IMR-90 (cell line): ENCODE measurements around the gene BTN3A1. TPM values are rescaled to one million over a fixed set of nuclear protein-coding genes. Genes with fewer than 3 reads are reported as not detected.

ENCODE experiments used
- ATAC-seq: fragments of 200-7000 bp; cut with Tn5 transposase; 2 replicates; pipeline ENCODE4 v1.9.1; 2020; ENCODE audit warnings: low read depth, mild to moderate bottlenecking, moderate library complexity
- BruUV-seq: library from RNA; stranded (reverse); fragments of 400-500 nt; replicated peaks from 2 replicates; lab custom pipeline; 2021; lab: Mats Ljungman, UMichigan
- CTCF ChIA-PET: fragments of 300-600 bp; formaldehyde crosslinking; extraction: SDS; loops from one replicate; lab custom pipeline; 2021; ENCODE audit warnings: antibody characterized with exemption; lab: Yijun Ruan, JAX
- POLR2A ChIA-PET: fragments of 300-600 bp; sonication (Branson Sonifier 250); formaldehyde crosslinking; loops from one replicate; lab custom pipeline; 2022; ENCODE audit warnings: antibody characterized with exemption; ENCODE audit not compliant: unreplicated experiment; lab: Charles Lee
- DNase-seq: peaks from one replicate; pipeline ENCODE4 v3.0.0; 2013
- H2AFZ ChIP-seq: replicated peaks from 2 replicates; pipeline ENCODE3; 2013; ENCODE audit warnings: low read length, mild to moderate bottlenecking; ENCODE audit not compliant: poor library complexity
- H2AK5ac ChIP-seq: 2 replicates; pipeline ENCODE4 v1.6.1; 2013; ENCODE audit warnings: low read depth, low read length, inconsistent platforms
- H2AK9ac ChIP-seq: replicated peaks from 2 replicates; pipeline ENCODE3; 2013; ENCODE audit warnings: mild to moderate bottlenecking, low read depth, low read length, moderate library complexity; ENCODE audit not compliant: poor library complexity
- H2BK120ac ChIP-seq: 2 replicates; pipeline ENCODE4 v1.6.1; 2013; ENCODE audit warnings: low read depth, low read length, inconsistent platforms
- H2BK15ac ChIP-seq: 3 replicates; pipeline ENCODE4 v1.6.1; 2013; ENCODE audit warnings: low read depth, low read length, inconsistent platforms
- H2BK20ac ChIP-seq: 2 replicates; pipeline ENCODE4 v1.6.1; 2013; ENCODE audit warnings: low read depth, mild to moderate bottlenecking, inconsistent platforms, low read length, moderate library complexity
- H2BK5ac ChIP-seq: 2 replicates; pipeline ENCODE4 v1.6.1; 2013; ENCODE audit warnings: mild to moderate bottlenecking, low read depth, low read length, inconsistent platforms; ENCODE audit not compliant: poor library complexity, severe bottlenecking
- H3K14ac ChIP-seq: replicated peaks from 2 replicates; pipeline ENCODE4 v1.6.1; 2013; ENCODE audit warnings: low read depth, low read length, inconsistent platforms
- H3K18ac ChIP-seq: 2 replicates; pipeline ENCODE4 v1.6.1; 2013; ENCODE audit warnings: low read depth, low read length, control low read depth
- H3K23ac ChIP-seq: 2 replicates; pipeline ENCODE4 v1.6.1; 2013; ENCODE audit warnings: low read depth, low read length, inconsistent platforms
- H3K27ac ChIP-seq: 2 replicates; pipeline ENCODE4 v1.5.1; 2013; ENCODE audit warnings: mild to moderate bottlenecking, control low read depth, low read length; ENCODE audit not compliant: insufficient read depth
- H3K27me3 ChIP-seq: 2 replicates; pipeline ENCODE4 v1.6.1; 2013; ENCODE audit warnings: low read length; ENCODE audit not compliant: control insufficient read depth, insufficient read depth
- H3K36me3 ChIP-seq: 2 replicates; pipeline ENCODE4 v1.6.1; 2013; ENCODE audit warnings: low read length, mixed read lengths; ENCODE audit not compliant: control insufficient read depth, insufficient read depth
- H3K4ac ChIP-seq: 2 replicates; pipeline ENCODE4 v1.6.1; 2013; ENCODE audit warnings: low read depth, low read length, inconsistent platforms
- H3K4me1 ChIP-seq: 2 replicates; pipeline ENCODE4 v1.6.1; 2013; ENCODE audit warnings: low read length, mixed read lengths; ENCODE audit not compliant: control insufficient read depth, insufficient read depth
- H3K4me2 ChIP-seq: 2 replicates; pipeline ENCODE4 v1.6.1; 2013; ENCODE audit warnings: low read depth, mild to moderate bottlenecking, control low read depth, low read length, moderate library complexity
- H3K4me3 ChIP-seq: 2 replicates; pipeline ENCODE4 v1.5.1; 2013; ENCODE audit warnings: low read depth, mild to moderate bottlenecking, control low read depth, low read length, moderate library complexity; ENCODE audit not compliant: insufficient read depth
- H3K56ac ChIP-seq: 2 replicates; pipeline ENCODE4 v1.6.1; 2013; ENCODE audit warnings: low read length, inconsistent platforms; ENCODE audit not compliant: insufficient read depth; ENCODE audit errors: extremely low read depth
- H3K79me1 ChIP-seq, 2 experiments: 2 replicates each; pipeline ENCODE4 v1.6.1; 2013; ENCODE audit warnings: low read length in 2 of 2, inconsistent platforms in 1 of 2, low read depth in 1 of 2
- H3K9ac ChIP-seq: 2 replicates; pipeline ENCODE4 v1.6.1; 2013; ENCODE audit warnings: low read depth, low read length, control low read depth
- H3K9me1 ChIP-seq: 2 replicates; pipeline ENCODE4 v1.6.1; 2013; ENCODE audit warnings: low read length, inconsistent platforms; ENCODE audit not compliant: insufficient read depth
- H3K9me3 ChIP-seq: 2 replicates; pipeline ENCODE4 v1.6.1; 2013; ENCODE audit warnings: low read length; ENCODE audit not compliant: control insufficient read depth, insufficient read depth
- H4K20me1 ChIP-seq: 2 replicates; pipeline ENCODE4 v1.6.1; 2013; ENCODE audit warnings: low read length, inconsistent platforms; ENCODE audit not compliant: insufficient read depth
- H4K5ac ChIP-seq: 2 replicates; pipeline ENCODE4 v1.6.1; 2013; ENCODE audit warnings: mild to moderate bottlenecking, low read depth, low read length, control low read depth
- H4K8ac ChIP-seq, 2 experiments: 2 replicates each; pipeline ENCODE4 v1.6.1; 2013; ENCODE audit warnings: low read depth in 2 of 2, low read length in 2 of 2, control low read depth in 1 of 2, inconsistent platforms in 1 of 2
- H4K91ac ChIP-seq: 2 replicates; pipeline ENCODE4 v1.6.1; 2013; ENCODE audit warnings: low read depth, low read length, inconsistent platforms; ENCODE audit not compliant: insufficient read depth
- CEBPB ChIP-seq: IDR thresholded peaks from 2 replicates; pipeline ENCODE4 v1.6.1; 2012; ENCODE audit warnings: low read depth, low read length, improper control_type of control experiment
- CHD1 ChIP-seq: IDR thresholded peaks from 2 replicates; pipeline ENCODE4 v1.6.1; 2012; ENCODE audit warnings: low read depth, low read length, improper control_type of control experiment
- CTCF ChIP-seq: conservative IDR thresholded peaks from 2 replicates; pipeline ENCODE4 v1.5.1; 2012; ENCODE audit warnings: mild to moderate bottlenecking, low read depth, low read length, improper control_type of control experiment
- ELK1 ChIP-seq: fragments of 150-350 bp; IDR thresholded peaks from 2 replicates; pipeline ENCODE4 v1.6.1; 2016; ENCODE audit warnings: low read depth, mild to moderate bottlenecking, low read length, moderate library complexity, borderline replicate concordance
- FOS ChIP-seq: fragments of 150-350 bp; IDR thresholded peaks from 2 replicates; pipeline ENCODE4 v1.6.1; 2016; ENCODE audit warnings: low read depth, low read length
- MAFK ChIP-seq: IDR thresholded peaks from 2 replicates; pipeline ENCODE4 v1.6.1; 2012; ENCODE audit warnings: low read depth, low read length, improper control_type of control experiment
- MAZ ChIP-seq: IDR thresholded peaks from 2 replicates; pipeline ENCODE4 v1.6.1; 2012; ENCODE audit warnings: low read depth, mild to moderate bottlenecking, low read length, improper control_type of control experiment, moderate library complexity, borderline replicate concordance
- MXI1 ChIP-seq: IDR thresholded peaks from 2 replicates; pipeline ENCODE4 v1.6.1; 2012; ENCODE audit warnings: low read depth, mild to moderate bottlenecking, low read length, moderate library complexity, borderline replicate concordance
- NFE2L2 ChIP-seq: fragments of 150-350 bp; IDR thresholded peaks from 2 replicates; pipeline ENCODE4 v1.6.1; 2016; ENCODE audit warnings: low read depth, mild to moderate bottlenecking, low read length
- POLR2A ChIP-seq: IDR thresholded peaks from 2 replicates; pipeline ENCODE4 v1.6.1; 2012; ENCODE audit warnings: mild to moderate bottlenecking, low read depth, low read length
- RCOR1 ChIP-seq: IDR thresholded peaks from 2 replicates; pipeline ENCODE4 v1.6.1; 2012; ENCODE audit warnings: mild to moderate bottlenecking, low read length, improper control_type of control experiment; ENCODE audit not compliant: insufficient replicate concordance
- RFX5 ChIP-seq: IDR thresholded peaks from 2 replicates; pipeline ENCODE4 v1.8.0; 2012; ENCODE audit warnings: low read depth, mild to moderate bottlenecking, low read length, moderate library complexity
- SMC3 ChIP-seq: fragments of 150-350 bp; IDR thresholded peaks from 2 replicates; pipeline ENCODE4 v1.6.1; 2016; ENCODE audit warnings: low read depth, mild to moderate bottlenecking, antibody characterized with exemption, low read length, moderate library complexity
- WGBS, 2 experiments: methylation state at CpG; one replicate each; pipeline versions ENCODE4 v1.1.5 to v1.1.7; 2013; ENCODE audit warnings: missing lambda C conversion rate in 2 of 2; ENCODE audit not compliant: insufficient read length in 1 of 2; ENCODE audit errors: extremely low coverage in 2 of 2; 5-methylcytosine and 5-hydroxymethylcytosine counted together
- dilution Hi-C: fragments of 300-500 bp; cut with HindIII; formaldehyde crosslinking; loops from one replicate; pipeline ENCODE4 v1.14.3; 2018; ENCODE audit warnings: low sequenced_read_pairs; ENCODE audit not compliant: unreplicated experiment
- in situ Hi-C: fragments of 300-500 bp; cut with MboI; formaldehyde crosslinking; loops from 3 replicates; pipeline ENCODE4 v1.14.3; 2019; ENCODE audit warnings: low sequenced_read_pairs, inconsistent platforms, mixed read lengths
- intact Hi-C: fragments of 100-400 bp; cut with micrococcal nuclease; formaldehyde crosslinking; loops from 2 replicates; pipeline ENCODE4 v1.10.0; 2022
- polyA plus RNA-seq, 3 experiments: library from polyadenylated mRNA; depleted of rRNA; stranded (reverse); fragments of >200 nt; gene quantifications; 2 replicates each; pipeline ENCODE4 v1.2.3, GENCODE V29; 2012; ENCODE audit warnings: low replicate concordance in 1 of 3
- total RNA-seq: library from RNA; depleted of rRNA; stranded (reverse); fragments of >200 nt; gene quantifications from 2 replicates; pipeline ENCODE4 v1.2.3, GENCODE V29; 2012
- TF ChIP-seq, protein P1 (sequence below): fragments of 150-350 bp; IDR thresholded peaks from 2 replicates; pipeline ENCODE4 v1.6.1; 2017; ENCODE audit warnings: mild to moderate bottlenecking, antibody characterized with exemption, low read length, low read depth

BTN3A1 gene
- total and polyA plus RNA-seq, 2 of the 4 experiments (the other 2 are of a cell fraction), result 14.4 to 16.5 TPM

GRCh38 chr6:26450240-26450639, 48.2 kb downstream of the BTN3A1 start:
- Histone ChIP-seq H2BK5ac (no peak overlapping the region), H2BK120ac (no peak overlapping the region), H3K14ac (no peak overlapping the region), H4K20me1 (no peaks in the 10 kb centered on the region), H3K18ac (no peak overlapping the region), H3K56ac (no peak overlapping the region), H3K4me2 (no peak overlapping the region), H3K9me3 (no peaks in the 10 kb centered on the region), H3K27ac (no peak overlapping the region), H2BK20ac (no peak overlapping the region), H2BK15ac (no peak overlapping the region), H3K23ac (no peak overlapping the region), H3K4ac (no peak overlapping the region), H3K4me3 (no peak overlapping the region), H3K9ac (no peak overlapping the region), H3K27me3 (no peaks in the 10 kb centered on the region), H3K9me1 (peaks cover 4% of the 10 kb centered on the region; the same call in 1 of the 2 replicates), H3K79me1 (no peaks in the 10 kb centered on the region), H4K5ac (no peak overlapping the region), H2AFZ (no peak overlapping the region), H2AK9ac (no peak overlapping the region), H4K8ac (no peak overlapping the region), H3K36me3 (peaks cover 8% of the 10 kb centered on the region), H4K91ac (no peak overlapping the region), H3K4me1 (peaks cover 5% of the 10 kb centered on the region), H2AK5ac (no peak overlapping the region)
- intact Hi-C loops (no loop called here), dilution Hi-C loops (no loop called here), in situ Hi-C loops (no loop called here)
- no TSS peak for BruUV-seq
- ChIA-PET CTCF (no interaction called here), POLR2A (no interaction called here)
- DNase-seq (no peak), ATAC-seq (no peak)
- WGBS, 2 experiments, result no CpG with 5 or more reads among the region's 3 CpGs
- no peak for TF ChIP-seq POLR2A
- TF ChIP-seq NFE2L2, result no peak
- TF ChIP-seq, protein P1, sequence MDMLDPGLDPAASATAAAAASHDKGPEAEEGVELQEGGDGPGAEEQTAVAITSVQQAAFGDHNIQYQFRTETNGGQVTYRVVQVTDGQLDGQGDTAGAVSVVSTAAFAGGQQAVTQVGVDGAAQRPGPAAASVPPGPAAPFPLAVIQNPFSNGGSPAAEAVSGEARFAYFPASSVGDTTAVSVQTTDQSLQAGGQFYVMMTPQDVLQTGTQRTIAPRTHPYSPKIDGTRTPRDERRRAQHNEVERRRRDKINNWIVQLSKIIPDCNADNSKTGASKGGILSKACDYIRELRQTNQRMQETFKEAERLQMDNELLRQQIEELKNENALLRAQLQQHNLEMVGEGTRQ, result no peak
- TF ChIP-seq FOS, result no peak
- no peak for TF ChIP-seq CEBPB
- no peak for TF ChIP-seq MXI1
- TF ChIP-seq RCOR1, result no peak
- TF ChIP-seq RFX5, result no peak
- TF ChIP-seq CTCF, result no peak
- TF ChIP-seq ELK1, result no peak
- no peak for TF ChIP-seq CHD1
- no peak for TF ChIP-seq MAZ
- TF ChIP-seq SMC3, result no peak
- no peak for TF ChIP-seq MAFK
